Measurements from ENCODE around the gene RCBTB2.
"Not testable (repeated sequence)": the region's sequence is repeated elsewhere in the genome, so short reads cannot be mapped to it uniquely, and the experiment has no call there.

RCBTB2 gene

GRCh38 chr13:48494874-48495273 is 38.0 kb downstream of the RCBTB2 start:
- DNase-seq (ENCODE audit: low spot score): no peak

- DNase-seq (ENCODE audit: low spot score): no peak
Measured at GRCh38 chr13:48493851-48494250, 39.0 kb downstream of the RCBTB2 start.

GRCh38 chr13:48493066-48493765 is 39.7 kb downstream of the RCBTB2 start:
- DNase-seq (ENCODE audit: low spot score): no peak

GRCh38 chr13:48492470-48493065 is 40.3 kb downstream of the RCBTB2 start:
- no peak for DNase-seq (ENCODE audit: low spot score)

GRCh38 chr13:48492096-48492440 is 40.8 kb downstream of the RCBTB2 start:
- DNase-seq (ENCODE audit: low spot score): no peak

GRCh38 chr13:48491423-48492095 is 41.3 kb downstream of the RCBTB2 start:
- no peak for DNase-seq (ENCODE audit: low spot score)

DNA sequence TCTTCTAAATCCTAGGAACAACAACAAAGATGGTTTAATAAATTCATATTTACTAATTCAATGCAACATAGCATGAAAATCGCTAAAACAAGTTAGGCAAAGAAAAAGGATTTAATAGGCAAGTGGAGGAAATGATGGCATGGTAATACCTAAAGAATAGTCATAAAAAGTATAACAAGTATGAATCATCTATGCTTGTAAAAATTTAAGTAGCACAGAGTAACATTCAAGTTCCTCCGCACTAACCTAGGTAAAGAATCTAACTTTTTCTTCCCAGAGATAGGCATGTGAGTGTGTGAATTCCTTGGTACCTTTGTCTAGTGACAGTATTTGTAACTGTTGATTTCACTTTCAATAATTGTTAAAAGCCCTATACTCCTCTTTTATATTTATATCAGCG is 42.6 kb downstream of the RCBTB2 start:
- no peak for DNase-seq (ENCODE audit: low spot score)

GRCh38 chr13:48489666-48490065 is 43.2 kb downstream of the RCBTB2 start:
- no peak for DNase-seq (ENCODE audit: low spot score)

- no peak for DNase-seq (ENCODE audit: low spot score)
Measured at GRCh38 chr13:48488995-48489394, 43.9 kb downstream of the RCBTB2 start.

GRCh38 chr13:48487968-48488367 is 44.9 kb downstream of the RCBTB2 start:
- DNase-seq (ENCODE audit: low spot score): no peak

DNA sequence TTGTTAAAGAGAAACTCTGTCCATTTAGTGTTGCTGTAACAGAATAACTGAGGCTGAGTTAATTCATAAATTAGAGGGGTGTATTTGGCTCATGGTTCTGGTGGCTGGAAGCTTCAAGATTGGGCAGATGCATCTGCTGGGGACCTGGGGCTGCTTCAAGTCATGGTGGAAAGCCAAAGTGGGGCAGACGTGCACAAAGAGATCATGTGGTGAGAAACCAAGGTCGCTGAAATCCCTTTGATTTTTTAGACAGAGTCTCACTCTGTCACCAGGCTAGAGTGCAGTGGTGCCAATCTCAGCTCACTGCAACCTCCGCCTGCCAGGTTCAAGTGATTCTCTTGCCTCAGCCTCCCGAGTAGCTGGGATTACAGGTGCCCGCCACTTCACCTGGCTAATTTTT is 46.0 kb downstream of the RCBTB2 start:
- DNase-seq (ENCODE audit: low spot score): no peak

GRCh38 chr13:48486362-48486761 is 46.5 kb downstream of the RCBTB2 start:
- no peak for DNase-seq (ENCODE audit: low spot score)

- no peak for DNase-seq (ENCODE audit: low spot score)
Measured at GRCh38 chr13:48485432-48485831, 47.4 kb downstream of the RCBTB2 start.

DNA sequence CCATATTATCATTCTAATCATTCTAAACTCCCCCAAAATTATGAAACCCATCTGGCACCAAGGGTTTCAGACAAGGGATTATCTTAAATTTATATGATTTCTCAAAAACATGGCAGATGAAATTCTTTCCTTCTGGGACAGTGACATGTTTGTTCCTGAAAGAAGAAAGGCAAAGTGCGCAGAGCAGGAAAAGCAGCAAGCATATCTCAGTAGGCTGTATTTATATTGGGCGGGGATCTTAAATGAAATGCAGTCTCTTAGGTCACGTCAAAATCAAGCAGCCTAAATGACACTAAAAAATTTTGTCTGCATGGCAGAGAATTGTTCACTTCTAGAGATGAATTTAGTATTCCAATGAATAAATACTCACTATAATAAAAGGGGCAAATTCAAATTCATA is 49.3 kb downstream of the RCBTB2 start:
- no peak for DNase-seq (ENCODE audit: low spot score)

DNA sequence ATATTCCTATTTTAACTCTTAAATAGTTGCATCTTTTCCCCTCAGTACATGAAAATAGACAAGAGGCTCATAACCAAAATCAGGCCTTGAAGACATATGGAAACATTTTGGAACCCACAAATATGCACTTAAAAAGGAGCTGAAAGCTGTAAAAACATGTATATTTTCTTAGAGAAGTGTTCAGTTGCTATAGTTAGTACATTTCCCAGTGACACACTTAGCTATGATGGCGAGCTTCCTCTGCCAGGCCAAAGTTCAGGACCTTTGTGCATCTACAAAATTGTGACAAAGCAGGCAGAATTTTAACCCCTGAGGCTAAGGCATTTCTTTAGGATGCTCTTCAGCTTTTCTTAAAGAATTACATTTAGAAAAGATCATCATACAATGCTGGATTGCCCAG is 54.5 kb downstream of the RCBTB2 start:
- DNase-seq (ENCODE audit: low spot score): no peak

DNA sequence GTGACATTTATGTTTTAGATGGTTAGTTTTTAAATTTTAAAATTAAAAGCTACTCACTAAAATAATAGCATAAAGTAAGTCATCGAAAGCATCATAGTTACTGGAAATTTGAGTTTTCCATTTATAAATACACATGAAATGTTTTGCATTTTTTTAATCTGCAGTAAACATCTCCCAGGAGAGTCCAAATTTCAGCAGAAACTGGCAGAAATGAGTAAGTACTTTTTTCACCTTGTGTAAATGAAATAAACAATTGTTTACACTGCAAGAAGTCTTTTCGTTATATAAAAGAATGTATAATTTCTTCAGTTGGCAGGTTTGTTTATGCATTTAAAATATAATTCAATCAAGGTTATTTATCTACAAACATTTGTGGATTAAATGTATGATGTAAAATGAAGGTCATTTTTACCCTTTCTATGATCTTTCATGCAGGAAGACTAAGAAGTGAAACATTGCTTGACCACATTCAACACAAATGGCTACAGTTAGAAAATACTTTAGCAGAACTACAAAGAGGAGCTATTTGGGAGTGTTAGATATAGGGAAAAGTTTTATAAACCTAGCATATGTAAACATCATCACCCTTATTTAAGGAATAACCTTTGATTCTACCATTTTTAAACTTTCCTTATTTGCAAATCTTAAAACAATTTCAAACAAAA is 55.6 kb downstream of the RCBTB2 start:
- no peak for DNase-seq (ENCODE audit: low spot score)

DNA sequence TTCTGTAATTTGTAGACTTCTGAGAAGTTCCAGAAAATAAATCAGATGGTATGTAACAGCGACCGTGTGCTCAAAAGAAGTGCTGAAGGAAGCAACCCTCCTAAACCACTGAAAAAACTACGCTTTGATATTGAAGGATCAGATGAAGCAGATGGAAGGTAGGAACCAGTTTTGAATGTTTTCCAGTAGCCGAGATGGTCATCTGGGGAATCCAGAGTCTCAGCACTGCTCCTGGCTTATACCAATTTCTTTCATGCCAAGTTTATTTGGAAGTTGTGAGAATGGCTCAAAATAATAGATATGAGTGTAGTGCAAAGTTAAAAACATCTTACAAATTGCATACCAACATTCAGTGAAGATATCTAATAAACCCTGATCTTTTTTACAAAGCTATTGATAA is 56.2 kb downstream of the RCBTB2 start:
- no peak for DNase-seq (ENCODE audit: low spot score)

- DNase-seq (ENCODE audit: low spot score): no peak
Measured at GRCh38 chr13:48476215-48476614, 56.7 kb downstream of the RCBTB2 start.

DNA sequence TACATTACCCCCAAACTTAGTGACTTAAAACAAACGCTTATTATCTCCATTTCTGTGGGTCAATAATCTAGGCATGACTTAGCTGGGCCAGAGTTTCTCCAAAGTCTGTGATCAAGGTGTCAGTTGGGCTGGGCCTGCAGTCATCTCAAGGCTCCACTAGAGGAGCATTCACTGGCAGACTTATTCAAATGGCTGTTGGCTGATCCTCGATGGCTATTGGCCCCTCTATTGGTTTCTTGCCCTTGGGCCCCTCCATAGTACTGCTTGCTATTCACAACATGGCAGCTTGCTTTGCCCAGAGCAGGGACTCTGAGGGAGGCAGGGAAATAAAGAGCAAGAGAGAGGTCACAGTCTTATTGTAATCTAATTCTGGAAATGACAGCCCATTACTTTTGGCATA is 57.6 kb downstream of the RCBTB2 start:
- no peak for DNase-seq (ENCODE audit: low spot score)

DNA sequence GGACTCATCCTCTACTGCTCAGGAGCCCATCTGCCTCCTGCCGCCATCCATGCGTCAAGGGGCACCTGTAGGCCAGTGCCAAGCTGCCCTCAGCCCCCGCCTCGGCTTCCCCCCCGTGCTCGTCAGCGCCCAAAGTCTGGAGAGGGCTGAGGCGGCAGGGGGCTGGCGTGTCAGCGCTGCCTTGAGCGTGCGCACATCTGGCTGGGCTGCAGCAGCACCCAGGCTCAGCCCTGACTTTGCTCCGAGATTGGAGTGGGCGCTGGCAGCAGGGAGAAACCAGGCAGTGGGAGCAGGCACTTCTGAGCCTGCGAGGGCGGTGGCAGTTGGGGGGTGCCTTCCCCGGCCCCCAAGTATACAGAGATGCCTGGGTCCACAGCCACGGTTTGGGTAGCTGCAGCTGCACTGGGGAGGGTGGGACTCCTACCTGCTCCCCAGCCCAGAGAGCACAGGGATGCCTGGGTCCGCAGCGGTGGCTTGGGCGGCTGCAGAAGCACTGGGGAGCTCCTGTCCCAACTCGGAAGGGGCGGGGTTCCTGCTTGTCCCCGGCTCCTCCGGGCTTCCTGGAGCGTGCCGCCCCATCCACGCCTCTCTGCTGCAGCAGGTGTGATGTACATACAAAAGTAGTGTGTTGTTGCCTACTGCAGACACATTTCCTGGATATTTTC is 75.2 kb downstream of the RCBTB2 start:
- no peak for DNase-seq (ENCODE audit: low spot score)

DNA sequence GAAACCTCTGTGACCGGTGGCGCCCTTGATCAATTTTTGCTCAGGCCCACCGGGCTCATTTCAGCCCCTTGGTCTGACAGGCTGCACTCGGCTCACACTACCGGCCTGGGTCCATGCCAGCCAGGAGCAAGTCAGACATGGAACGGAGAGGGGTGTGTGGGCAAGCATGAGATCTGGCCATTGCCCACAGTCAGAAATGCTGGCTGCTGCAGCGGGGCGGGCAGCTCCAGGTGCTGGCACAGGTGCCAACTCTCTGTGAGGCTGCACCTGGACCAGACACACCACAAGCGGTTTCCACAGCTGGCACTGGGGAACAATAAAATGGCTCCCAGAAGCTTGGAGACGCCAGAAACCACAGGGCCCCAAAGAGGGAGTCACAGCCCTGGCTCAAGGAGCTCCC is 76.3 kb downstream of the RCBTB2 start:
- no peak for DNase-seq (ENCODE audit: low spot score)

DNA sequence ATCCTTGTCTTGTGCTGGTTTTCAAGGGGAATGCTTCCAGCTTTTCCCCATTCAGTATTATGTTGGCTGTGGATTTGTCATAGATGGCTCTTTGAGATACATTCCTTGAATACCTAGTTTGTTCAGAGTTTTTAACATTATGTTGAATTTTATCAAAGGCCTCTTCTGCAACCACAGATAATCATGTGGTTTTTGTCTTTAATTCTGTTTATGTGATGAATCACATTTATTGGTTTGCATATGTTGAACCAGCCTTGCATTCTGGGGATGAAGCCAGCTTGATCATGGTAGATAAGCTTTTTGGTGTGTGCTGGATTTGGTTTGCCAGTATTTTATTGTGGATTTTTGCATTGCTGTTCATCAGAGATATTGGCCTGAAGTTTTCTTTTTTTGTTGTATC is 81.7 kb downstream of the RCBTB2 start:
- DNase-seq (ENCODE audit: low spot score): not testable (repeated sequence)

DNA sequence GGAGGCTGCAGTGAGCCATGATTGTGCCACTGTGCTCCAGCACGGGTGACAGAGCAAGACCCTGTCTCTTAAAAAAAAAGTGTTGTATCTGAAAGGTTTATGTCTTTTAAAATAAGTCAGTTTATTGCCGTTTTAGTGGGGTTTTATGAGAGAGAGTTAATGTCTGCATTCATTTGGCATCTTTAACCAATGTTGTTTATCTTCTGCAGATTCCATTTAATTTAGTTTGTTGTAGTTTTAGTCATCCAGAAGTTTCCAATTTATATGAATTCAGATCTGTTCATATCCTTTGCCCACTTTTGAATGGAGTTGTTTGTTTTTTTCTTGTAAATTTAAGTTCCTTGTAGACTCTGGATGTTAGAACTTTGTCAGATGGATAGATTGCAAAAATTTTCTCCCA is 83.2 kb downstream of the RCBTB2 start:
- no peak for DNase-seq (ENCODE audit: low spot score)

All from ecto neural progenitor cell (in vitro differentiated cells).